ENCODE results near the gene SPACA7. TPM values are rescaled to one million over a fixed set of nuclear protein-coding genes. Genes with fewer than 3 reads are reported as not detected.

SPACA7 gene
- total RNA-seq, 4 donors from 2014 or later = not detected

- H3K9me3 ChIP-seq = peaks cover 0 to 42% (median 5%) of the 10 kb centered on the region in 4 donors
- TF ChIP-seq POLR2A (IDR thresholded peaks at IDR 0.05) (no peak), EP300 (IDR thresholded peaks at IDR 0.05) (no peak), CTCF (IDR thresholded peaks at IDR 0.05) (no peak)
- H3K36me3 ChIP-seq = peaks cover 0 to 16% (median 0%) of the 10 kb centered on the region in 3 donors
- no peak for DNase-seq (ENCODE audit: low spot score in 2 of 2)
- no peak overlapping the region for H3K27ac ChIP-seq
- no peaks in the 10 kb centered on the region for H3K4me1 ChIP-seq
- H3K4me3 ChIP-seq = no peak overlapping the region
- H3K27me3 ChIP-seq = no peaks in the 10 kb centered on the region
- WGBS, 2 donors = 86 to 91% methylated on average over 7 of the region's 7 CpGs
Observed at GRCh38 chr13:112479389-112479788, 103.2 kb downstream of the SPACA7 start.

GRCh38 chr13:112481458-112481857, 105.3 kb downstream of the SPACA7 start:
- Histone ChIP-seq H3K27me3 (no peaks in the 10 kb centered on the region), H3K36me3 (peaks cover 0 to 37% (median 0%) of the 10 kb centered on the region in 3 donors), H3K4me1 (no peaks in the 10 kb centered on the region), H3K27ac (no peak overlapping the region), H3K9me3 (peaks cover 0 to 42% (median 5%) of the 10 kb centered on the region in 4 donors), H3K4me3 (no peak overlapping the region)
- no peak for DNase-seq (ENCODE audit: low spot score in 2 of 2)
- TF ChIP-seq POLR2A (IDR thresholded peaks at IDR 0.05) (no peak), CTCF (IDR thresholded peaks at IDR 0.05) (no peak), EP300 (IDR thresholded peaks at IDR 0.05) (no peak)

GRCh38 chr13:112483299-112483698, 107.1 kb downstream of the SPACA7 start:
- H3K27me3 ChIP-seq = no peaks in the 10 kb centered on the region
- peaks cover 0 to 42% (median 5%) of the 10 kb centered on the region in 4 donors for H3K9me3 ChIP-seq
- TF ChIP-seq POLR2A (IDR thresholded peaks at IDR 0.05) = no peak
- TF ChIP-seq EP300 (IDR thresholded peaks at IDR 0.05) = no peak
- TF ChIP-seq CTCF (IDR thresholded peaks at IDR 0.05) = no peak
- DNase-seq (ENCODE audit: low spot score in 2 of 2) = no peak
- no peaks in the 10 kb centered on the region for H3K4me1 ChIP-seq
- H3K4me3 ChIP-seq = no peak overlapping the region
- no peak overlapping the region for H3K27ac ChIP-seq
- 94 to 97% methylated on average over 7 of the region's 7 CpGs for WGBS, 2 donors
- H3K36me3 ChIP-seq = peaks cover 0 to 56% (median 0%) of the 10 kb centered on the region in 3 donors

Other genes starting within 250 kb of the SPACA7 start
- gene TUBGCP3, start 211.8 kb downstream of the SPACA7 start, total RNA-seq = 10 to 100 TPM; 21.9 to 56.3 (median 29.3) TPM